ENCODE results near the gene FSIP1. TPM values are rescaled to one million over a fixed set of nuclear protein-coding genes. Genes with fewer than 3 reads are reported as not detected.

Gene FSIP1
- total RNA-seq, 1 donor from 2014 or later = 2.9 TPM

DNA sequence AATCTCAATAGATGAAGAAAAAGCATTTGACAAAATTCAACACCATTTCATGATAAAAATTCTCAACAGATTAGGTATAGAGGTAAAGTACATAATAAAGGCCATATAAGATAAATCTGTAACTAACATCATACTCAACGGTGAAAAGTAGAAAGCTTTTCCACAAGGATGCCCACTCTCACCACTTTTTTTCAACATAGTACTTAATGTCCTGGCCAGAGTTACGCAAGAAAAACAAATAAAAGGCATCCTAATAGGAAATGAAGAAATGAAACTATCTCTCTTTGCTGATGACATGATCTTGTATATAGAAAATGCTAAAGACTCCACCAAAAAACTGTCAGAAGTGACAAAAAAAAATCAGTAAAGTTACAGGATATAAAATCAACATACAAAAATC, 168.8 kb downstream of the FSIP1 start:
- peaks cover 4% of the 10 kb centered on the region for H3K9me3 Mint-ChIP-seq
- DNase-seq (ENCODE audit: extremely low spot score, unreplicated experiment) = no peak
- H3K27ac Mint-ChIP-seq = no peak overlapping the region
- no peaks in the 10 kb centered on the region for H3K27me3 Mint-ChIP-seq
- H3K4me1 Mint-ChIP-seq (ENCODE audit: unreplicated experiment) = no peaks in the 10 kb centered on the region
- H3K36me3 Mint-ChIP-seq = no peaks in the 10 kb centered on the region
- no peak for TF ChIP-seq CTCF (conservative IDR thresholded peaks at IDR 0.05)
- no peak overlapping the region for H3K4me3 Mint-ChIP-seq

GRCh38 chr15:39613271-39613670, 169.4 kb downstream of the FSIP1 start:
- no peak for DNase-seq (ENCODE audit: extremely low spot score, unreplicated experiment)
- no peaks in the 10 kb centered on the region for H3K4me1 Mint-ChIP-seq (ENCODE audit: unreplicated experiment)
- H3K36me3 Mint-ChIP-seq = no peaks in the 10 kb centered on the region
- H3K9me3 Mint-ChIP-seq = peaks cover 4% of the 10 kb centered on the region
- no peaks in the 10 kb centered on the region for H3K27me3 Mint-ChIP-seq
- TF ChIP-seq CTCF (conservative IDR thresholded peaks at IDR 0.05) = no peak
- H3K27ac Mint-ChIP-seq = no peak overlapping the region
- no peak overlapping the region for H3K4me3 Mint-ChIP-seq

- H3K9me3 Mint-ChIP-seq = peaks cover 4% of the 10 kb centered on the region
Measured at GRCh38 chr15:39610665-39611064, 172.0 kb downstream of the FSIP1 start.

GRCh38 chr15:39609166-39609916, 173.3 kb downstream of the FSIP1 start:
- H3K4me3 Mint-ChIP-seq = no peak overlapping the region
- H3K4me1 Mint-ChIP-seq (ENCODE audit: unreplicated experiment) = no peaks in the 10 kb centered on the region
- H3K9me3 Mint-ChIP-seq = peaks cover 4% of the 10 kb centered on the region
- TF ChIP-seq CTCF (conservative IDR thresholded peaks at IDR 0.05) = no peak
- no peak overlapping the region for H3K27ac Mint-ChIP-seq
- no peaks in the 10 kb centered on the region for H3K27me3 Mint-ChIP-seq
- no peaks in the 10 kb centered on the region for H3K36me3 Mint-ChIP-seq
- DNase-seq (ENCODE audit: extremely low spot score, unreplicated experiment) = no peak

More at GRCh38 chr15:39610665-39611064, 172.0 kb downstream of the FSIP1 start:
- H3K4me1 Mint-ChIP-seq (ENCODE audit: unreplicated experiment) = no peaks in the 10 kb centered on the region
- no peaks in the 10 kb centered on the region for H3K27me3 Mint-ChIP-seq
- no peak for DNase-seq (ENCODE audit: extremely low spot score, unreplicated experiment)
- H3K27ac Mint-ChIP-seq = no peak overlapping the region
- H3K4me3 Mint-ChIP-seq = no peak overlapping the region
- no peaks in the 10 kb centered on the region for H3K36me3 Mint-ChIP-seq
- no peak for TF ChIP-seq CTCF (conservative IDR thresholded peaks at IDR 0.05)

- Mint-ChIP-seq H3K9me3 (peaks cover 4% of the 10 kb centered on the region), H3K27me3 (no peaks in the 10 kb centered on the region), H3K36me3 (no peaks in the 10 kb centered on the region), H3K4me1 (ENCODE audit: unreplicated experiment) (no peaks in the 10 kb centered on the region), H3K27ac (no peak overlapping the region), H3K4me3 (no peak overlapping the region)
- no peak for TF ChIP-seq CTCF (conservative IDR thresholded peaks at IDR 0.05)
- no peak for DNase-seq (ENCODE audit: extremely low spot score, unreplicated experiment)
Measured at GRCh38 chr15:39608185-39609139, 174.2 kb downstream of the FSIP1 start.
